Neural progenitor cell (in vitro differentiated cells): ENCODE data around the gene OVAAL. TPM values are rescaled to one million over a fixed set of nuclear protein-coding genes. Genes with fewer than 3 reads are reported as not detected.
"Not testable (repeated sequence)": the region's sequence is repeated elsewhere in the genome, so short reads cannot be mapped to it uniquely, and the experiment has no call there.

Experiments used
- DNase-seq: peaks from one replicate; pipeline ENCODE4 v3.0.0-alpha.2; 2016; ENCODE audit warnings: low spot score
- H2AFZ ChIP-seq: fragments of 200-600 bp; sonication (generic); replicated peaks from 2 replicates; pipeline ENCODE4 v1.6.1; 2016; ENCODE audit warnings: antibody characterized with exemption
- H3F3A ChIP-seq: fragments of 200-600 bp; sonication (generic); 2 replicates; pipeline ENCODE4 v1.6.1; 2016; ENCODE audit warnings: antibody characterized with exemption, low read depth
- H3K27ac ChIP-seq: fragments of 200-600 bp; sonication (generic); 2 replicates; pipeline ENCODE4 v1.5.1; 2016; ENCODE audit warnings: mild to moderate bottlenecking
- H3K27me3 ChIP-seq: fragments of 200-600 bp; sonication (generic); 2 replicates; pipeline ENCODE4 v1.6.1; 2016; ENCODE audit warnings: mild to moderate bottlenecking, moderate library complexity
- H3K36me3 ChIP-seq: fragments of 200-600 bp; sonication (generic); 2 replicates; pipeline ENCODE4 v1.5.1; 2016
- H3K4me1 ChIP-seq: fragments of 200-600 bp; sonication (generic); 2 replicates; pipeline ENCODE4 v1.6.1; 2016; ENCODE audit warnings: mixed run types
- H3K4me2 ChIP-seq: fragments of 200-600 bp; sonication (generic); 2 replicates; pipeline ENCODE4 v1.6.1; 2016
- H3K4me3 ChIP-seq: fragments of 200-600 bp; sonication (generic); 2 replicates; pipeline ENCODE4 v1.5.1; 2016
- H3K79me2 ChIP-seq: fragments of 200-600 bp; sonication (generic); 2 replicates; pipeline ENCODE4 v1.6.1; 2016; ENCODE audit warnings: low read depth
- H3K9ac ChIP-seq: fragments of 200-600 bp; sonication (generic); 2 replicates; pipeline ENCODE4 v1.6.1; 2016
- H3K9me3 ChIP-seq: fragments of 200-600 bp; sonication (generic); 2 replicates; pipeline ENCODE4 v1.5.1; 2016; ENCODE audit warnings: low read depth
- H4K20me1 ChIP-seq: fragments of 200-600 bp; sonication (generic); 2 replicates; pipeline ENCODE4 v1.6.1; 2016; ENCODE audit warnings: low read depth
- H3K27ac Mint-ChIP-seq: 3 replicates; pipeline ENCODE4 v1.8.0; 2021; ENCODE audit warnings: mixed read lengths
- H3K27me3 Mint-ChIP-seq: 2 replicates; pipeline ENCODE4 v1.8.0; 2022; ENCODE audit warnings: low read depth, mild to moderate bottlenecking, inconsistent platforms, moderate library complexity, mixed read lengths; ENCODE audit not compliant: insufficient read depth
- H3K36me3 Mint-ChIP-seq: 3 replicates; pipeline ENCODE4 v1.8.0; 2021; ENCODE audit warnings: mixed read lengths
- H3K4me1 Mint-ChIP-seq: 3 replicates; pipeline ENCODE4 v1.8.0; 2021; ENCODE audit warnings: mixed read lengths
- H3K4me3 Mint-ChIP-seq: 3 replicates; pipeline ENCODE4 v1.8.0; 2021; ENCODE audit warnings: mild to moderate bottlenecking, moderate library complexity, mixed read lengths
- H3K9me3 Mint-ChIP-seq: 3 replicates; pipeline ENCODE4 v1.8.0; 2020; ENCODE audit warnings: mixed read lengths
- EZH2 ChIP-seq: fragments of 200-600 bp; sonication (generic); IDR thresholded peaks from 2 replicates; pipeline ENCODE4 v1.6.1; 2017; ENCODE audit warnings: antibody characterized with exemption, mild to moderate bottlenecking, moderate library complexity
- EZH2phosphoT487 ChIP-seq: fragments of 200-600 bp; sonication (generic); IDR thresholded peaks from 2 replicates; pipeline ENCODE4 v1.6.1; 2017; ENCODE audit warnings: antibody characterized with exemption
- total RNA-seq: library from RNA; depleted of rRNA; stranded (reverse); fragments of >200 nt; gene quantifications from 2 replicates; pipeline ENCODE4 v1.2.3, GENCODE V29; 2015; ENCODE audit warnings: low replicate concordance
- TF ChIP-seq, protein P1 (sequence below): fragments of 200-600 bp; sonication (generic); IDR thresholded peaks from 2 replicates; pipeline ENCODE4 v1.5.1; 2017; ENCODE audit warnings: antibody characterized with exemption, mild to moderate bottlenecking

OVAAL gene
- total RNA-seq, 1 donor from 2014 or later = not detected

GRCh38 chr1:180545991-180546390 lies 12.8 kb upstream of the OVAAL start:
- no peaks in the 10 kb centered on the region for H3K9me3 ChIP-seq
- H3K27me3 ChIP-seq = no peaks in the 10 kb centered on the region
- Mint-ChIP-seq H3K36me3 (no peaks in the 10 kb centered on the region), H3K4me1 (peaks cover 76% of the 10 kb centered on the region), H3K27me3 (peaks cover 2% of the 10 kb centered on the region), H3K9me3 (no peaks in the 10 kb centered on the region), H3K4me3 (no peak overlapping the region), H3K27ac (no peak overlapping the region)
- no peak overlapping the region for H3K4me2 ChIP-seq
- no peaks in the 10 kb centered on the region for H3K79me2 ChIP-seq
- no peak overlapping the region for H3K4me3 ChIP-seq
- TF ChIP-seq, protein P1, sequence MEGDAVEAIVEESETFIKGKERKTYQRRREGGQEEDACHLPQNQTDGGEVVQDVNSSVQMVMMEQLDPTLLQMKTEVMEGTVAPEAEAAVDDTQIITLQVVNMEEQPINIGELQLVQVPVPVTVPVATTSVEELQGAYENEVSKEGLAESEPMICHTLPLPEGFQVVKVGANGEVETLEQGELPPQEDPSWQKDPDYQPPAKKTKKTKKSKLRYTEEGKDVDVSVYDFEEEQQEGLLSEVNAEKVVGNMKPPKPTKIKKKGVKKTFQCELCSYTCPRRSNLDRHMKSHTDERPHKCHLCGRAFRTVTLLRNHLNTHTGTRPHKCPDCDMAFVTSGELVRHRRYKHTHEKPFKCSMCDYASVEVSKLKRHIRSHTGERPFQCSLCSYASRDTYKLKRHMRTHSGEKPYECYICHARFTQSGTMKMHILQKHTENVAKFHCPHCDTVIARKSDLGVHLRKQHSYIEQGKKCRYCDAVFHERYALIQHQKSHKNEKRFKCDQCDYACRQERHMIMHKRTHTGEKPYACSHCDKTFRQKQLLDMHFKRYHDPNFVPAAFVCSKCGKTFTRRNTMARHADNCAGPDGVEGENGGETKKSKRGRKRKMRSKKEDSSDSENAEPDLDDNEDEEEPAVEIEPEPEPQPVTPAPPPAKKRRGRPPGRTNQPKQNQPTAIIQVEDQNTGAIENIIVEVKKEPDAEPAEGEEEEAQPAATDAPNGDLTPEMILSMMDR = no peak
- TF ChIP-seq EZH2phosphoT487 = no peak
- no peak for TF ChIP-seq EZH2
- H3K27ac ChIP-seq = no peak overlapping the region
- peaks cover 13% of the 10 kb centered on the region for H3F3A ChIP-seq
- no peaks in the 10 kb centered on the region for H3K36me3 ChIP-seq
- DNase-seq = no peak
- H2AFZ ChIP-seq = no peak overlapping the region
- no peak overlapping the region for H3K9ac ChIP-seq
- peaks cover 32% of the 10 kb centered on the region for H3K4me1 ChIP-seq
- no peaks in the 10 kb centered on the region for H4K20me1 ChIP-seq

- Mint-ChIP-seq H3K27ac (peak overlapping the region; percentile 99), H3K4me3 (peak overlapping the region; percentile 76), H3K4me1 (peaks cover 62% of the 10 kb centered on the region), H3K27me3 (peaks cover 2% of the 10 kb centered on the region), H3K9me3 (no peaks in the 10 kb centered on the region), H3K36me3 (no peaks in the 10 kb centered on the region)
- Histone ChIP-seq H3K36me3 (no peaks in the 10 kb centered on the region), H4K20me1 (no peaks in the 10 kb centered on the region), H3K4me2 (peak overlapping the region; percentile 69), H3K27ac (peak overlapping the region; percentile 31), H3K9ac (no peak overlapping the region), H3K27me3 (no peaks in the 10 kb centered on the region), H3F3A (peaks cover 13% of the 10 kb centered on the region), H3K4me1 (peaks cover 31% of the 10 kb centered on the region), H3K79me2 (no peaks in the 10 kb centered on the region), H3K4me3 (no peak overlapping the region), H3K9me3 (no peaks in the 10 kb centered on the region), H2AFZ (peak overlapping the region; percentile 11)
- DNase-seq = peak; percentile 79
- TF ChIP-seq, protein P1 = no peak
- no peak for TF ChIP-seq EZH2
- TF ChIP-seq EZH2phosphoT487 = no peak
These were observed 10.0 kb upstream of the OVAAL start for GRCh38 chr1:180548686-180549317.

GRCh38 chr1:180549770-180550169 lies 9.0 kb upstream of the OVAAL start:
- not testable (repeated sequence) for H3K27me3 Mint-ChIP-seq, H3K9ac ChIP-seq, H3K4me3 ChIP-seq, DNase-seq, H3K36me3 ChIP-seq, H3K36me3 Mint-ChIP-seq, H3K4me3 Mint-ChIP-seq, H3K79me2 ChIP-seq, H2AFZ ChIP-seq, H4K20me1 ChIP-seq, H3K9me3 Mint-ChIP-seq, H3K4me2 ChIP-seq, H3K27ac ChIP-seq, H3K9me3 ChIP-seq, H3K27me3 ChIP-seq
- Histone ChIP-seq H3K4me1 (peaks cover 31% of the 10 kb centered on the region), H3F3A (peaks cover 13% of the 10 kb centered on the region)
- H3K27ac Mint-ChIP-seq = peak overlapping the region; percentile 99
- H3K4me1 Mint-ChIP-seq = peaks cover 60% of the 10 kb centered on the region

- H3K4me1 ChIP-seq = peaks cover 31% of the 10 kb centered on the region
- H3F3A ChIP-seq = peaks cover 13% of the 10 kb centered on the region
- Mint-ChIP-seq H3K4me3 (no peak overlapping the region), H3K36me3 (no peaks in the 10 kb centered on the region), H3K9me3 (no peaks in the 10 kb centered on the region), H3K27me3 (peaks cover 5% of the 10 kb centered on the region), H3K4me1 (peaks cover 57% of the 10 kb centered on the region), H3K27ac (peak overlapping the region; percentile 99)
- no peaks in the 10 kb centered on the region for H4K20me1 ChIP-seq
- no peak for DNase-seq
- H3K27ac ChIP-seq = no peak overlapping the region
- no peaks in the 10 kb centered on the region for H3K36me3 ChIP-seq
- TF ChIP-seq EZH2 (no peak), EZH2phosphoT487 (no peak)
- TF ChIP-seq, protein P1 = no peak
- H2AFZ ChIP-seq = no peak overlapping the region
- no peaks in the 10 kb centered on the region for H3K27me3 ChIP-seq
- no peak overlapping the region for H3K4me2 ChIP-seq
- H3K9ac ChIP-seq = no peak overlapping the region
- H3K79me2 ChIP-seq = no peaks in the 10 kb centered on the region
- H3K9me3 ChIP-seq = no peaks in the 10 kb centered on the region
- H3K4me3 ChIP-seq = no peak overlapping the region
These were observed 8.5 kb upstream of the OVAAL start for GRCh38 chr1:180550241-180550640.
